OCI-LY3 (cell line): ENCODE results near the gene PAEP.
"Not testable (repeated sequence)": the region's sequence is repeated elsewhere in the genome, so short reads cannot be mapped to it uniquely, and the experiment has no call there.

Experiments used
- H2AFZ ChIP-seq: fragments of 200-600, 300-600 bp; shearing (Covaris generic); 2 replicates; pipeline ENCODE4 v1.6.0; 2014; ENCODE audit warnings: antibody characterized with exemption, low read depth, low read length
- H3K27ac ChIP-seq: fragments of 200-600, 300-600 bp; sonication (generic); 2 replicates; pipeline ENCODE4 v1.5.1; 2014; ENCODE audit warnings: mild to moderate bottlenecking, low read length, moderate library complexity, mixed read lengths
- H3K27me3 ChIP-seq: fragments of 200-600, 300-600 bp; sonication (generic); 2 replicates; pipeline ENCODE4 v1.6.1; 2014; ENCODE audit warnings: low read depth, low read length, mixed read lengths
- H3K36me3 ChIP-seq: fragments of 200-600, 300-600 bp; sonication (generic); replicated peaks from 2 replicates; pipeline ENCODE3; 2014; ENCODE audit warnings: low read depth, low read length, mixed read lengths
- H3K4me1 ChIP-seq: fragments of 300-600, 200-600 bp; sonication (generic); 2 replicates; pipeline ENCODE4 v1.6.1; 2014; ENCODE audit warnings: low read length, mixed read lengths
- H3K4me2 ChIP-seq: fragments of 200-600, 300-600 bp; sonication (generic); 2 replicates; pipeline ENCODE4 v1.6.1; 2014; ENCODE audit warnings: low read length, mixed read lengths
- H3K4me3 ChIP-seq: fragments of 300-600, 200-600 bp; sonication (generic); 2 replicates; pipeline ENCODE4 v1.5.1; 2014; ENCODE audit warnings: antibody characterized with exemption, mild to moderate bottlenecking, low read length, moderate library complexity
- H3K79me2 ChIP-seq: fragments of 300-600, 200-600 bp; shearing (Covaris generic); 2 replicates; pipeline ENCODE4 v1.6.1; 2014; ENCODE audit warnings: mild to moderate bottlenecking, low read length, mixed read lengths
- H3K9ac ChIP-seq: fragments of 300-600, 200-600 bp; shearing (Covaris generic); 2 replicates; pipeline ENCODE4 v1.6.0; 2014; ENCODE audit warnings: mild to moderate bottlenecking, low read length, moderate library complexity
- H3K9me3 ChIP-seq: fragments of 200-600, 300-600 bp; shearing (Covaris generic); 2 replicates; pipeline ENCODE4 v1.6.1; 2014; ENCODE audit warnings: low read length, mixed read lengths; ENCODE audit not compliant: insufficient read depth
- H4K20me1 ChIP-seq: fragments of 200-600, 300-600 bp; sonication (generic); 2 replicates; pipeline ENCODE4 v1.6.1; 2016; ENCODE audit warnings: low read length, mixed read lengths; ENCODE audit not compliant: insufficient read depth
- EZH2phosphoT487 ChIP-seq: fragments of 200-600 bp; shearing (Covaris generic); IDR thresholded peaks from 2 replicates; pipeline ENCODE4 v1.6.1; 2018; ENCODE audit warnings: antibody characterized with exemption, mixed run types, low read depth
- TF ChIP-seq, protein P1 (sequence below): fragments of 200-600, 300-600 bp; sonication (generic); IDR thresholded peaks from 2 replicates; pipeline ENCODE4 v1.5.1; 2014; ENCODE audit warnings: antibody characterized with exemption, low read length, low read depth

The PAEP gene

DNA sequence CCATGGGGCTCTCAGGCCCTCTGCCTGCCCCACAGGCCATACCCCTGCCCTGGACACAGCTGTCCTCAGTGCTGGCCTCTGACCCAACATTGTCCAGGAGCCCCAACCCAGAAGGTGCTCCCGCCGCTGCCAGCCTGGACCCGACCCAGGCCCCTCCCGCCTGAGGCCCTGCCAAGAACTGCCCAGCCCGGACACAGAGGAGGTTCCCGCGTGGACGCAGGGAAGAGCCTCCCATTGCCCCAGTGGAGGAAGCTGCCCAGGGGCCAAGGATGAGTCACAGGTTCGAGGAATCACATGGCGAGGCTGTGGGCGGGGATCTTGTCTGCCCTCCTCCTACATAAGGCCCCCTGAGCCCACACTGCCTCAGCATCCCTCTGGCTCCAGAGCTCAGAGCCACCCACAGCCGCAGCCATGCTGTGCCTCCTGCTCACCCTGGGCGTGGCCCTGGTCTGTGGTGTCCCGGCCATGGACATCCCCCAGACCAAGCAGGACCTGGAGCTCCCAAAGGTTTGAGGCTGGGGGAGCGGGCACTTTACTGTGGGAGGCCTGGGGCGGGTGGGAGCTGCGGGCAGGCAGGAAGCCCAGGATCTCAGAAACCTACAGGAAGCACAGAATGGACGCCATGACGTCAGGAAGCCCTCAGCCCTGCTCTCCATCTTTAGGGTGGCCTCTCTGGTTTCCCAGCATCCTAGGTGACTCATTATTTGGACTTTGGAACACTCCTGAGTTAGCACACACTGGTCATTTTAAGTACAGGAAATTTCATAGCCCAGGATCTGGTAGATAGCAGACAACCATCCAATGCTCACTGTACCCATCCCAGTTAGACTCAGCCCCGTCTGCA lies at the start of gene PAEP:
TSS of gene PAEP (plus strand) at position 366 of the 844 bp plus-strand sequence.
- Histone ChIP-seq H3K27me3 (no peaks in the 10 kb centered on the region), H3K4me1 (no peaks in the 10 kb centered on the region), H2AFZ (no peak within 1 kb of the TSS), H3K4me3 (no peak within 1 kb of the TSS), H3K79me2 (no peaks in the 10 kb centered on the region), H3K27ac (no peak within 1 kb of the TSS), H3K9me3 (no peaks in the 10 kb centered on the region), H3K4me2 (no peak within 1 kb of the TSS), H3K9ac (no peak within 1 kb of the TSS), H3K36me3 (no peaks in the 10 kb centered on the region), H4K20me1 (no peaks in the 10 kb centered on the region)
- TF ChIP-seq, protein P1, sequence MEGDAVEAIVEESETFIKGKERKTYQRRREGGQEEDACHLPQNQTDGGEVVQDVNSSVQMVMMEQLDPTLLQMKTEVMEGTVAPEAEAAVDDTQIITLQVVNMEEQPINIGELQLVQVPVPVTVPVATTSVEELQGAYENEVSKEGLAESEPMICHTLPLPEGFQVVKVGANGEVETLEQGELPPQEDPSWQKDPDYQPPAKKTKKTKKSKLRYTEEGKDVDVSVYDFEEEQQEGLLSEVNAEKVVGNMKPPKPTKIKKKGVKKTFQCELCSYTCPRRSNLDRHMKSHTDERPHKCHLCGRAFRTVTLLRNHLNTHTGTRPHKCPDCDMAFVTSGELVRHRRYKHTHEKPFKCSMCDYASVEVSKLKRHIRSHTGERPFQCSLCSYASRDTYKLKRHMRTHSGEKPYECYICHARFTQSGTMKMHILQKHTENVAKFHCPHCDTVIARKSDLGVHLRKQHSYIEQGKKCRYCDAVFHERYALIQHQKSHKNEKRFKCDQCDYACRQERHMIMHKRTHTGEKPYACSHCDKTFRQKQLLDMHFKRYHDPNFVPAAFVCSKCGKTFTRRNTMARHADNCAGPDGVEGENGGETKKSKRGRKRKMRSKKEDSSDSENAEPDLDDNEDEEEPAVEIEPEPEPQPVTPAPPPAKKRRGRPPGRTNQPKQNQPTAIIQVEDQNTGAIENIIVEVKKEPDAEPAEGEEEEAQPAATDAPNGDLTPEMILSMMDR = no peak
- no peak for TF ChIP-seq EZH2phosphoT487

DNA sequence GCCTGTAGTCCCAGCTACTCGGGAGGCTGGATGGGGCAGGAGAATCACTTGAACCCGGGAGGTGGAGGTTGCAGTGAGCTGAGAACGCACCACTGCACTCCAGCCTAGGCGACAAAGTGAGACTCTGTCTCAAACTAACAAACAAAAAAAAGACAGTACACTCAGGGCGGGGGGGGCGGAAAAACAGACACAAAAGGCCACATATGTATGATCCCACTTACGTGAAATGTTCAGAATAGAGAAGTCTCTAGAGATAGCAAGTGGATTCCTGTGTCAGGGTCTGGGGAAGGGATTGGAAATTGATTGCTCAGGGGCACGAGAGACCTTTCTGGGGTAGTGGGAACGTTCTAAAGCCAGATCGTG lies 49.3 kb upstream of the PAEP start:
- H2AFZ ChIP-seq = no peak overlapping the region
- no peak overlapping the region for H3K27ac ChIP-seq
- H3K27me3 ChIP-seq = no peaks in the 10 kb centered on the region
- TF ChIP-seq, protein P1 = no peak
- no peak for TF ChIP-seq EZH2phosphoT487
- no peaks in the 10 kb centered on the region for H3K4me1 ChIP-seq
- H3K36me3 ChIP-seq = no peaks in the 10 kb centered on the region
- no peaks in the 10 kb centered on the region for H3K9me3 ChIP-seq
- no peak overlapping the region for H3K9ac ChIP-seq
- no peak overlapping the region for H3K4me2 ChIP-seq
- no peaks in the 10 kb centered on the region for H3K79me2 ChIP-seq
- no peak overlapping the region for H3K4me3 ChIP-seq
- no peaks in the 10 kb centered on the region for H4K20me1 ChIP-seq

DNA sequence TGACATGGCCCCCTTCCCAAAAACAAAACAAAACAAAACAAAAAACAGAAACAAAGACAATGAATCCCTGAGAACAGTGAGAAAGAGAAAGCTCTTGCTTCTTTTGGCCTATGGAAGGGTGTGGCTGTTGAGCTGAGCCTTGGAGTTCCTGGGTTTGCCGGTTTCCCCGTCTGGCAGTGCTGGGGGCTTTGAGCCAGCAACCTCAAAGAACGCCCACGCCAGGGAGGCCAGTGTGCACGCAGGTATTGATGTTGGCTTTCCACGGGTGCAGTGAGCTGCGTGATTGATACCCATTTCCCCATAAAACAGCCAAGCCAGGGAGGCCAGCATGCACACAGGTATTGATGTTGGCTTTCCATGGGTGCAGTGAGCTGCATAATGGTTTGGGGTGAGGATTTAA lies 48.7 kb upstream of the PAEP start:
- Histone ChIP-seq H3K4me3 (no peak overlapping the region), H3K27ac (no peak overlapping the region), H3K9me3 (no peaks in the 10 kb centered on the region), H3K27me3 (no peaks in the 10 kb centered on the region), H3K79me2 (no peaks in the 10 kb centered on the region), H3K9ac (no peak overlapping the region), H2AFZ (no peak overlapping the region), H3K4me1 (no peaks in the 10 kb centered on the region), H3K36me3 (no peaks in the 10 kb centered on the region), H4K20me1 (no peaks in the 10 kb centered on the region), H3K4me2 (no peak overlapping the region)
- TF ChIP-seq EZH2phosphoT487 = no peak

DNA sequence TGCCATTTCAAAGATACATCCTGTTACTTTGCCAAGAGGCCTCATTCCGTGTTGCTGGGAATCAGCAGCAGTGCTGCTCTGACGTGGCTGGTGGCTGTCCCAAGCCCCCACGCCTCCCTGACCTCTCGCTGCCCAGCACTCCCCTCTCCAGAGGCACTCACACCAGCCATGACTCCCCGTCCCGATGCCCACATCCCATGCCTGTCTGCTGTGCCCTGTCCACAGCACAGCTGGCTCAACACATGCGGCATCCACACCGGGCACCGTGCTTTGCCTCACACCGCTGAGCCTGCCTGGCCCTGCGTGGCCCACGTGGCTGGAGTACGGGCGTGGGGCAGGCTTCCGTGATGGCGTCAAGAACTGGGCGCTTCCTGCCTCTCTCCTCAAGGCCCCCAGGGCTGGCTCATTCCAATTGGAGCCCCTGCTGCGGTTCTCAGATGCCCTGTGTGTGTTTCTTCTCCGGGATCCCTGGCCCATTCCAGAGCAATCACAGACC lies 48.2 kb upstream of the PAEP start:
- Histone ChIP-seq H2AFZ (no peak overlapping the region), H3K4me2 (no peak overlapping the region), H3K27me3 (no peaks in the 10 kb centered on the region), H4K20me1 (no peaks in the 10 kb centered on the region), H3K27ac (no peak overlapping the region), H3K4me1 (no peaks in the 10 kb centered on the region), H3K36me3 (no peaks in the 10 kb centered on the region), H3K79me2 (no peaks in the 10 kb centered on the region), H3K4me3 (no peak overlapping the region), H3K9me3 (no peaks in the 10 kb centered on the region), H3K9ac (no peak overlapping the region)
- no peak for TF ChIP-seq EZH2phosphoT487
- TF ChIP-seq, protein P1 = no peak

DNA sequence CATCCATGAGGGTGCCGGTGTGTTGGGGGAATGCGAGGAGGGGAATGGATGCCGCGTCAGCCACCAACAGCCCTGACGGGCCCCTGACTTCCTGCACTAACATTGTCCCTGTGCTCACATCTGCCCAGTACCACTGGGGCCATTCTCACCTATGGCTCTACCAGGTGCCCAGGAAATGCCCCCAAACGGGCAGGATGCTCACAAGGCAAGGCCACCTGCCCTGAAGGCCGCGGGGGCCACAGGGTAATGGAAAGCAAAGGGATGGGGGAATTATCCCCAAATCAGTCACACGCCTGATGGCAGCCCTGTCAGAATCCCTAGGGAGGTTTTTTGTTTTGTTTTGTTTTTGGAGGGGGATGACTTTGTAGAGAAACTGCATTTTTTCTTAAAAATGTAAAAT lies 47.6 kb upstream of the PAEP start:
- H2AFZ ChIP-seq, H3K4me1 ChIP-seq, H3K9me3 ChIP-seq, H3K4me3 ChIP-seq, H3K27ac ChIP-seq, H3K79me2 ChIP-seq, H3K4me2 ChIP-seq, H3K27me3 ChIP-seq, H4K20me1 ChIP-seq, H3K9ac ChIP-seq, H3K36me3 ChIP-seq: not testable (repeated sequence)
